NCI-H226 (cell line): ENCODE measurements around the gene NCK2.

ENCODE experiments used
- DNase-seq: peaks from one replicate; pipeline ENCODE4 v3.0.0-alpha.2; 2015

NCK2 gene

GRCh38 chr2:105936954-105937353 lies 192.2 kb downstream of the NCK2 start:
- no peak for DNase-seq

GRCh38 chr2:105937498-105938097 lies 192.9 kb downstream of the NCK2 start:
- DNase-seq: no peak
